ENCODE measurements around the gene TIAM1.

TIAM1 gene

GRCh38 chr21:31343030-31343510 is 991 bp downstream of the TIAM1 start:
- no peak overlapping the region for H3K9ac ChIP-seq (ENCODE audit: low read length in 2 of 2)
- H3K4me3 ChIP-seq (ENCODE audit: low read length in 2 of 2) = peak overlapping the region in 1 of 2 donors; percentile 54
- H3K27ac ChIP-seq (ENCODE audit: low read length) = no peak overlapping the region
- no peaks in the 10 kb centered on the region for H3K9me3 ChIP-seq (ENCODE audit: control insufficient read depth in 2 of 2, low read length in 2 of 2)
- peaks cover 16 to 17% of the 10 kb centered on the region in 2 donors for H3K27me3 ChIP-seq (ENCODE audit: control insufficient read depth in 1 of 2, insufficient read depth in 2 of 2, low read length in 2 of 2)
- peaks cover 2% of the 10 kb centered on the region for H3K4me1 ChIP-seq (ENCODE audit: control insufficient read depth, insufficient read depth, low read length)
- no peaks in the 10 kb centered on the region for H3K36me3 ChIP-seq (ENCODE audit: control insufficient read depth in 2 of 2, insufficient read depth in 2 of 2, low read length in 2 of 2)

- no peaks in the 10 kb centered on the region for H3K36me3 ChIP-seq (ENCODE audit: control insufficient read depth in 2 of 2, insufficient read depth in 2 of 2, low read length in 2 of 2)
- H3K27me3 ChIP-seq (ENCODE audit: control insufficient read depth in 1 of 2, insufficient read depth in 2 of 2, low read length in 2 of 2) = peaks cover 16 to 17% of the 10 kb centered on the region in 2 donors
- H3K9ac ChIP-seq (ENCODE audit: low read length in 2 of 2) = no peak overlapping the region
- H3K4me1 ChIP-seq (ENCODE audit: control insufficient read depth, insufficient read depth, low read length) = peaks cover 2% of the 10 kb centered on the region
- H3K4me3 ChIP-seq (ENCODE audit: low read length in 2 of 2) = no peak overlapping the region
- H3K27ac ChIP-seq (ENCODE audit: low read length) = no peak overlapping the region
- no peaks in the 10 kb centered on the region for H3K9me3 ChIP-seq (ENCODE audit: control insufficient read depth in 2 of 2, low read length in 2 of 2)
Observed at GRCh38 chr21:31342348-31342747, 1.7 kb downstream of the TIAM1 start.

- Histone ChIP-seq H3K36me3 (ENCODE audit: control insufficient read depth in 2 of 2, insufficient read depth in 2 of 2, low read length in 2 of 2) (no peaks in the 10 kb centered on the region), H3K9ac (ENCODE audit: low read length in 2 of 2) (no peak overlapping the region), H3K4me1 (ENCODE audit: control insufficient read depth, insufficient read depth, low read length) (peaks cover 2% of the 10 kb centered on the region), H3K27ac (ENCODE audit: low read length) (no peak overlapping the region), H3K4me3 (ENCODE audit: low read length in 2 of 2) (no peak overlapping the region), H3K9me3 (ENCODE audit: control insufficient read depth in 2 of 2, low read length in 2 of 2) (no peaks in the 10 kb centered on the region), H3K27me3 (ENCODE audit: control insufficient read depth in 1 of 2, insufficient read depth in 2 of 2, low read length in 2 of 2) (peaks cover 14 to 17% of the 10 kb centered on the region in 2 donors)
Observed at GRCh38 chr21:31340942-31341487, 3.0 kb downstream of the TIAM1 start.

- Histone ChIP-seq H3K9ac (ENCODE audit: low read length in 2 of 2) (no peak overlapping the region), H3K4me1 (ENCODE audit: control insufficient read depth, insufficient read depth, low read length) (peaks cover 2% of the 10 kb centered on the region), H3K4me3 (ENCODE audit: low read length in 2 of 2) (no peak overlapping the region), H3K27me3 (ENCODE audit: control insufficient read depth in 1 of 2, insufficient read depth in 2 of 2, low read length in 2 of 2) (peaks cover 14 to 17% of the 10 kb centered on the region in 2 donors), H3K9me3 (ENCODE audit: control insufficient read depth in 2 of 2, low read length in 2 of 2) (no peaks in the 10 kb centered on the region), H3K36me3 (ENCODE audit: control insufficient read depth in 2 of 2, insufficient read depth in 2 of 2, low read length in 2 of 2) (no peaks in the 10 kb centered on the region), H3K27ac (ENCODE audit: low read length) (no peak overlapping the region)
Observed at GRCh38 chr21:31340514-31340913, 3.5 kb downstream of the TIAM1 start.

GRCh38 chr21:31339721-31340120 is 4.3 kb downstream of the TIAM1 start:
- H3K36me3 ChIP-seq (ENCODE audit: control insufficient read depth in 2 of 2, insufficient read depth in 2 of 2, low read length in 2 of 2) = no peaks in the 10 kb centered on the region
- H3K9me3 ChIP-seq (ENCODE audit: control insufficient read depth in 2 of 2, low read length in 2 of 2) = no peaks in the 10 kb centered on the region
- peaks cover 14 to 17% of the 10 kb centered on the region in 2 donors for H3K27me3 ChIP-seq (ENCODE audit: control insufficient read depth in 1 of 2, insufficient read depth in 2 of 2, low read length in 2 of 2)
- peaks cover 2% of the 10 kb centered on the region for H3K4me1 ChIP-seq (ENCODE audit: control insufficient read depth, insufficient read depth, low read length)
- H3K9ac ChIP-seq (ENCODE audit: low read length in 2 of 2) = no peak overlapping the region
- no peak overlapping the region for H3K27ac ChIP-seq (ENCODE audit: low read length)
- no peak overlapping the region for H3K4me3 ChIP-seq (ENCODE audit: low read length in 2 of 2)

- Histone ChIP-seq H3K27ac (ENCODE audit: low read length) (no peak overlapping the region), H3K9me3 (ENCODE audit: control insufficient read depth in 2 of 2, low read length in 2 of 2) (no peaks in the 10 kb centered on the region), H3K9ac (ENCODE audit: low read length in 2 of 2) (no peak overlapping the region), H3K27me3 (ENCODE audit: control insufficient read depth in 1 of 2, insufficient read depth in 2 of 2, low read length in 2 of 2) (peaks cover 10 to 11% of the 10 kb centered on the region in 2 donors), H3K4me3 (ENCODE audit: low read length in 2 of 2) (no peak overlapping the region), H3K36me3 (ENCODE audit: control insufficient read depth in 2 of 2, insufficient read depth in 2 of 2, low read length in 2 of 2) (no peaks in the 10 kb centered on the region), H3K4me1 (ENCODE audit: control insufficient read depth, insufficient read depth, low read length) (peaks cover 2% of the 10 kb centered on the region)
Observed at GRCh38 chr21:31338908-31339368, 5.1 kb downstream of the TIAM1 start.

GRCh38 chr21:31337996-31338907 is 5.8 kb downstream of the TIAM1 start:
- Histone ChIP-seq H3K4me3 (ENCODE audit: low read length in 2 of 2) (no peak overlapping the region), H3K27ac (ENCODE audit: low read length) (no peak overlapping the region)

GRCh38 chr21:31337086-31337485 is 7.0 kb downstream of the TIAM1 start:
- no peak overlapping the region for H3K4me3 ChIP-seq (ENCODE audit: low read length in 2 of 2)
- H3K9me3 ChIP-seq (ENCODE audit: control insufficient read depth in 2 of 2, low read length in 2 of 2) = no peaks in the 10 kb centered on the region
- H3K27ac ChIP-seq (ENCODE audit: low read length) = no peak overlapping the region
- no peak overlapping the region for H3K9ac ChIP-seq (ENCODE audit: low read length in 2 of 2)
- H3K4me1 ChIP-seq (ENCODE audit: control insufficient read depth, insufficient read depth, low read length) = peaks cover 2% of the 10 kb centered on the region
- H3K27me3 ChIP-seq (ENCODE audit: control insufficient read depth in 1 of 2, insufficient read depth in 2 of 2, low read length in 2 of 2) = peaks cover 0 to 2% of the 10 kb centered on the region in 2 donors
- H3K36me3 ChIP-seq (ENCODE audit: control insufficient read depth in 2 of 2, insufficient read depth in 2 of 2, low read length in 2 of 2) = no peaks in the 10 kb centered on the region

More at GRCh38 chr21:31337996-31338907, 5.8 kb downstream of the TIAM1 start:
- H3K9ac ChIP-seq (ENCODE audit: low read length in 2 of 2) = no peak overlapping the region
- H3K27me3 ChIP-seq (ENCODE audit: control insufficient read depth in 1 of 2, insufficient read depth in 2 of 2, low read length in 2 of 2) = peaks cover 4 to 6% of the 10 kb centered on the region in 2 donors
- H3K4me1 ChIP-seq (ENCODE audit: control insufficient read depth, insufficient read depth, low read length) = peaks cover 2% of the 10 kb centered on the region
- H3K36me3 ChIP-seq (ENCODE audit: control insufficient read depth in 2 of 2, insufficient read depth in 2 of 2, low read length in 2 of 2) = no peaks in the 10 kb centered on the region
- no peaks in the 10 kb centered on the region for H3K9me3 ChIP-seq (ENCODE audit: control insufficient read depth in 2 of 2, low read length in 2 of 2)

- peaks cover 2% of the 10 kb centered on the region for H3K4me1 ChIP-seq (ENCODE audit: control insufficient read depth, insufficient read depth, low read length)
- no peak overlapping the region for H3K27ac ChIP-seq (ENCODE audit: low read length)
- no peak overlapping the region for H3K4me3 ChIP-seq (ENCODE audit: low read length in 2 of 2)
- H3K9ac ChIP-seq (ENCODE audit: low read length in 2 of 2) = no peak overlapping the region
- no peaks in the 10 kb centered on the region for H3K9me3 ChIP-seq (ENCODE audit: control insufficient read depth in 2 of 2, low read length in 2 of 2)
- H3K36me3 ChIP-seq (ENCODE audit: control insufficient read depth in 2 of 2, insufficient read depth in 2 of 2, low read length in 2 of 2) = no peaks in the 10 kb centered on the region
- H3K27me3 ChIP-seq (ENCODE audit: control insufficient read depth in 1 of 2, insufficient read depth in 2 of 2, low read length in 2 of 2) = peaks cover 0 to 2% of the 10 kb centered on the region in 2 donors
Observed at GRCh38 chr21:31336739-31337040, 7.4 kb downstream of the TIAM1 start.

GRCh38 chr21:31335957-31336738 is 7.9 kb downstream of the TIAM1 start:
- Histone ChIP-seq H3K27ac (ENCODE audit: low read length) (no peak overlapping the region), H3K36me3 (ENCODE audit: control insufficient read depth in 2 of 2, insufficient read depth in 2 of 2, low read length in 2 of 2) (no peaks in the 10 kb centered on the region), H3K4me3 (ENCODE audit: low read length in 2 of 2) (no peak overlapping the region), H3K9ac (ENCODE audit: low read length in 2 of 2) (no peak overlapping the region), H3K9me3 (ENCODE audit: control insufficient read depth in 2 of 2, low read length in 2 of 2) (no peaks in the 10 kb centered on the region), H3K4me1 (ENCODE audit: control insufficient read depth, insufficient read depth, low read length) (peaks cover 2% of the 10 kb centered on the region), H3K27me3 (ENCODE audit: control insufficient read depth in 1 of 2, insufficient read depth in 2 of 2, low read length in 2 of 2) (peaks cover 0 to 2% of the 10 kb centered on the region in 2 donors)
